H1 (cell line): Measurements from ENCODE around the gene SLC16A11. TPM values are rescaled to one million over a fixed set of nuclear protein-coding genes. Genes with fewer than 3 reads are reported as not detected.

Source experiments
- CTCF ChIA-PET: fragments of 300-600 bp; sonication (Branson Sonifier 250); formaldehyde crosslinking; loops from one replicate; lab custom pipeline; 2021; ENCODE audit not compliant: partially characterized antibody; lab: Charles Lee
- POLR2A ChIA-PET: fragments of 300-600 bp; sonication (Branson Sonifier 250); formaldehyde crosslinking; loops from one replicate; lab custom pipeline; 2021; ENCODE audit warnings: inconsistent platforms; ENCODE audit not compliant: partially characterized antibody; lab: Charles Lee
- DNase-seq, 2 experiments: peaks; one replicate each; pipeline versions ENCODE4 v3.0.0 to v3.0.0-alpha.2; 2010 to 2022; ENCODE audit warnings: low spot score in 2 of 2, low read depth in 1 of 2, mixed read lengths in 1 of 2
- FAIRE-seq: peaks from 2 replicates; lab custom pipeline; 2011; peaks lifted over from hg19 to GRCh38; lab: Jason Lieb, UNC
- H2AFZ ChIP-seq: 2 replicates; pipeline ENCODE4 v1.8.1; 2012; ENCODE audit warnings: low read length, inconsistent platforms
- H2AK5ac ChIP-seq: 2 replicates; pipeline ENCODE4 v1.6.1; 2013; ENCODE audit warnings: low read depth, low read length
- H2BK120ac ChIP-seq: replicated peaks from 2 replicates; pipeline ENCODE3; 2013; ENCODE audit warnings: low read depth, low read length, inconsistent platforms
- H2BK12ac ChIP-seq: 2 replicates; pipeline ENCODE4 v1.6.1; 2013; ENCODE audit warnings: low read depth, low read length
- H2BK15ac ChIP-seq: 2 replicates; pipeline ENCODE4 v1.6.1; 2013; ENCODE audit warnings: low read length
- H2BK20ac ChIP-seq: 2 replicates; pipeline ENCODE4 v1.6.1; 2013; ENCODE audit warnings: low read length
- H2BK5ac ChIP-seq: 2 replicates; pipeline ENCODE4 v1.6.1; 2013; ENCODE audit warnings: low read depth, low read length
- H3K14ac ChIP-seq: 2 replicates; pipeline ENCODE4 v1.6.1; 2013; ENCODE audit warnings: inconsistent platforms; ENCODE audit not compliant: insufficient read length
- H3K18ac ChIP-seq: 2 replicates; pipeline ENCODE4 v1.6.1; 2013; ENCODE audit warnings: low read length; ENCODE audit errors: extremely low read depth
- H3K23ac ChIP-seq: 2 replicates; pipeline ENCODE4 v1.6.1; 2013; ENCODE audit warnings: inconsistent platforms; ENCODE audit not compliant: insufficient read length
- H3K23me2 ChIP-seq: 2 replicates; pipeline ENCODE4 v1.6.1; 2013; ENCODE audit warnings: low read depth, low read length
- H3K27ac ChIP-seq: 2 replicates; pipeline ENCODE4 v1.6.1; 2011; ENCODE audit warnings: low read depth, low read length, inconsistent platforms
- H3K27me3 ChIP-seq, 4 experiments: replicated peaks in 1 of 4; 1 replicate in 1 of 4; 2 replicates in 3 of 4; pipeline versions ENCODE4 v1.6.1 to v1.8.1; 2011 to 2013; ENCODE audit warnings: low read length in 3 of 4, mild to moderate bottlenecking in 3 of 4, inconsistent platforms in 2 of 4, mixed read lengths in 2 of 4, moderate library complexity in 1 of 4; ENCODE audit not compliant: control insufficient read depth in 3 of 4, insufficient read depth in 3 of 4; ENCODE audit errors: extremely low read depth in 1 of 4
- H3K36me3 ChIP-seq, 4 experiments: 2 replicates each; pipeline versions ENCODE4 v1.6.1 to v1.8.1; 2011 to 2013; ENCODE audit warnings: mild to moderate bottlenecking in 4 of 4, low read length in 3 of 4, moderate library complexity in 2 of 4, control low read depth in 1 of 4, inconsistent platforms in 1 of 4; ENCODE audit not compliant: insufficient read depth in 4 of 4, control insufficient read depth in 2 of 4
- H3K4ac ChIP-seq: replicated peaks from 2 replicates; pipeline ENCODE3; 2013; ENCODE audit warnings: low read length, low read depth, mixed read lengths, inconsistent platforms; ENCODE audit not compliant: insufficient read length
- H3K4me1 ChIP-seq, 4 experiments: replicated peaks in 1 of 4; 1 replicate in 1 of 4; 2 replicates in 3 of 4; pipeline versions ENCODE4 v1.6.1 to v1.8.1; 2011 to 2013; ENCODE audit warnings: low read length in 3 of 4, inconsistent platforms in 2 of 4, mixed read lengths in 1 of 4; ENCODE audit not compliant: insufficient read depth in 4 of 4, control insufficient read depth in 3 of 4
- H3K4me2 ChIP-seq, 2 experiments: 2 replicates each; pipeline versions ENCODE4 v1.6.1 to v1.8.1; 2011 to 2013; ENCODE audit warnings: low read depth in 2 of 2, low read length in 2 of 2, control low read depth in 1 of 2, inconsistent platforms in 1 of 2, mild to moderate bottlenecking in 1 of 2; ENCODE audit not compliant: insufficient read depth in 1 of 2
- H3K4me3 ChIP-seq, 4 experiments: fragments of 200-600, 300-600 bp in 1 of 4; sonication (generic), shearing (Covaris generic), sonication (Bioruptor Twin) in 1 of 4; 2 replicates each; pipeline versions ENCODE4 v1.5.1 to v1.8.1; 2011 to 2016; ENCODE audit warnings: low read length in 4 of 4, low read depth in 3 of 4, control low read depth in 2 of 4, inconsistent platforms in 2 of 4, mild to moderate bottlenecking in 2 of 4, mixed read lengths in 1 of 4, moderate library complexity in 1 of 4; ENCODE audit not compliant: insufficient read depth in 2 of 4; ENCODE audit errors: extremely low read depth in 1 of 4
- H3K56ac ChIP-seq: replicated peaks from 2 replicates; pipeline ENCODE3; 2013; ENCODE audit warnings: low read depth, mild to moderate bottlenecking, mixed read lengths, low read length, inconsistent platforms; ENCODE audit not compliant: insufficient read length
- H3K79me1 ChIP-seq: 2 replicates; pipeline ENCODE4 v1.6.1; 2013; ENCODE audit warnings: low read depth, low read length, control low read depth
- H3K79me2 ChIP-seq, 2 experiments: 2 replicates each; pipeline versions ENCODE4 v1.6.1 to v1.8.1; 2012 to 2013; ENCODE audit warnings: low read length in 2 of 2, mild to moderate bottlenecking in 2 of 2, inconsistent platforms in 1 of 2; ENCODE audit not compliant: insufficient read depth in 2 of 2, control insufficient read depth in 1 of 2
- H3K9ac ChIP-seq, 4 experiments: replicated peaks in 1 of 4; 1 replicate in 1 of 4; 2 replicates in 3 of 4; pipeline versions ENCODE4 v1.6.1 to v1.8.1; 2011 to 2013; ENCODE audit warnings: low read depth in 3 of 4, low read length in 3 of 4, control low read depth in 2 of 4, mild to moderate bottlenecking in 2 of 4, moderate library complexity in 2 of 4, inconsistent platforms in 1 of 4; ENCODE audit errors: extremely low read depth in 1 of 4
- H3K9me3 ChIP-seq, 2 experiments: 2 replicates each; pipeline versions ENCODE4 v1.6.1 to v1.8.1; 2012 to 2013; ENCODE audit warnings: mild to moderate bottlenecking in 2 of 2, moderate library complexity in 2 of 2, control low read depth in 1 of 2, inconsistent platforms in 1 of 2, low read depth in 1 of 2, low read length in 1 of 2, mixed read lengths in 1 of 2; ENCODE audit not compliant: insufficient read depth in 2 of 2
- H4K20me1 ChIP-seq, 2 experiments: replicated peaks in 1 of 2; 2 replicates each; pipeline versions ENCODE3 to v1.8.1; 2011 to 2013; ENCODE audit warnings: inconsistent platforms in 2 of 2, low read length in 2 of 2, mild to moderate bottlenecking in 1 of 2; ENCODE audit not compliant: insufficient read depth in 2 of 2, control insufficient read depth in 1 of 2
- H4K5ac ChIP-seq: 2 replicates; pipeline ENCODE4 v1.6.1; 2013; ENCODE audit warnings: low read length, low read depth, mixed read lengths, inconsistent platforms; ENCODE audit not compliant: insufficient read length
- H4K8ac ChIP-seq: 2 replicates; pipeline ENCODE4 v1.8.0; 2013; ENCODE audit warnings: mild to moderate bottlenecking, moderate library complexity, low read length, inconsistent platforms; ENCODE audit not compliant: insufficient read depth; ENCODE audit errors: extremely low read depth
- H4K91ac ChIP-seq: replicated peaks from 2 replicates; pipeline ENCODE3; 2013; ENCODE audit warnings: low read length, mixed read lengths, inconsistent platforms; ENCODE audit not compliant: insufficient read length
- BACH1 ChIP-seq: IDR thresholded peaks from 2 replicates; pipeline ENCODE4 v1.6.1; 2012; ENCODE audit warnings: low read length, improper control_type of control experiment
- EGR1 ChIP-seq: IDR thresholded peaks from 2 replicates; pipeline ENCODE4 v1.6.1; 2011; ENCODE audit warnings: low read depth, low read length, borderline replicate concordance
- GTF2F1 ChIP-seq: IDR thresholded peaks from 2 replicates; pipeline ENCODE4 v1.6.1; 2012; ENCODE audit warnings: low read depth, low read length, improper control_type of control experiment, borderline replicate concordance
- HDAC2 ChIP-seq, 2 experiments: fragments of 300-600 bp in 1 of 2; sonication (generic) in 1 of 2; IDR thresholded peaks; 2 replicates each; pipeline ENCODE4 v1.6.1; 2011 to 2012; ENCODE audit warnings: low read depth in 2 of 2, low read length in 2 of 2, mild to moderate bottlenecking in 2 of 2, moderate library complexity in 2 of 2, borderline replicate concordance in 1 of 2, inconsistent platforms in 1 of 2
- HDAC6 ChIP-seq: IDR thresholded peaks from one replicate; pipeline ENCODE4 v1.7.1; 2012; ENCODE audit warnings: low read depth, mild to moderate bottlenecking, inconsistent platforms, low read length, moderate library complexity
- JUND ChIP-seq: IDR thresholded peaks from 2 replicates; pipeline ENCODE4 v1.6.1; 2011; ENCODE audit warnings: mild to moderate bottlenecking, improper control_type of control experiment, low read length
- MAFK ChIP-seq: IDR thresholded peaks from 2 replicates; pipeline ENCODE4 v1.6.1; 2012; ENCODE audit warnings: low read depth, mild to moderate bottlenecking, improper control_type of control experiment, low read length
- NRF1 ChIP-seq: IDR thresholded peaks from 2 replicates; pipeline ENCODE4 v1.6.1; 2011; ENCODE audit warnings: mild to moderate bottlenecking, low read depth, low read length, improper control_type of control experiment
- PHF8 ChIP-seq: fragments of 200-600 bp; sonication (generic); conservative IDR thresholded peaks from 2 replicates; pipeline ENCODE4 v1.7.1; 2012; ENCODE audit warnings: low read depth, mild to moderate bottlenecking, inconsistent platforms, low read length, moderate library complexity
- POLR2A ChIP-seq, 2 experiments: IDR thresholded peaks; 1 replicate in 1 of 2; 2 replicates in 1 of 2; pipeline ENCODE4 v1.6.1; 2011; ENCODE audit warnings: low read depth in 2 of 2, low read length in 2 of 2, mild to moderate bottlenecking in 2 of 2; ENCODE audit errors: control extremely low read depth in 1 of 2
- RBBP5 ChIP-seq: IDR thresholded peaks from 2 replicates; pipeline ENCODE4 v1.7.1; 2012; ENCODE audit warnings: low read depth, mild to moderate bottlenecking, inconsistent platforms, low read length, moderate library complexity, borderline replicate concordance
- SP1 ChIP-seq: IDR thresholded peaks from 2 replicates; pipeline ENCODE4 v1.6.1; 2011; ENCODE audit warnings: low read depth, low read length
- TAF1 ChIP-seq: IDR thresholded peaks from 2 replicates; pipeline ENCODE4 v1.6.1; 2011; ENCODE audit warnings: mild to moderate bottlenecking, low read depth, low read length
- TAF7 ChIP-seq: optimal IDR thresholded peaks from 2 replicates; pipeline ENCODE3; 2011; ENCODE audit warnings: low read depth, mild to moderate bottlenecking, inconsistent platforms, low read length, moderate library complexity, borderline replicate concordance
- WGBS, 2 experiments: shearing (Covaris generic) in 1 of 2; methylation state at CpG; one replicate each; pipeline versions ENCODE4 v1.1.6 to v1.1.7; 2013 to 2015; ENCODE audit warnings: low lambda C conversion rate in 2 of 2, mixed read lengths in 2 of 2, inconsistent platforms in 1 of 2, low coverage in 1 of 2, missing lambda C conversion rate in 1 of 2; ENCODE audit not compliant: insufficient replicate concordance in 2 of 2, insufficient coverage in 1 of 2, insufficient read length in 1 of 2; ENCODE audit errors: extremely low coverage in 1 of 2, missing lambda C conversion rate in 1 of 2; 5-methylcytosine and 5-hydroxymethylcytosine counted together
- polyA plus RNA-seq, 7 experiments: library from polyadenylated mRNA; depleted of rRNA in 3 of 7; stranded (reverse) in 5 of 7; unstranded in 2 of 7; fragments of >200 nt in 5 of 7; fragments of 200-250 nt in 2 of 7; gene quantifications; 1 replicate in 5 of 7; 2 replicates in 1 of 7; 4 replicates in 1 of 7; pipeline versions ENCODE4 v1.2.1 to v1.2.3, GENCODE V29; 2011 to 2013; ENCODE audit warnings: missing spikeins in 2 of 7, mixed read lengths in 2 of 7
- total RNA-seq: library from RNA; stranded (reverse); fragmentation: NEBNext Ultra II Directional; extraction: Animal tissue kit (Norgen Biotek cat#: 25700); gene quantifications from 2 replicates; pipeline ENCODE4 v1.2.1, GENCODE V29; 2021

SLC16A11 gene
- total and polyA plus RNA-seq, 2 of the 8 experiments (the other 6 are each of a cell fraction or from before 2014, with no cell fraction given) = 0.35 to 0.39 TPM

GRCh38 chr17:7060165-7060891 lies 16.4 kb upstream of the SLC16A11 start:
- Histone ChIP-seq H4K91ac (no peak overlapping the region), H3K9ac (no peak overlapping the region), H2BK15ac (no peak overlapping the region), H3K23ac (no peak overlapping the region), H2BK12ac (no peak overlapping the region), H3K23me2 (no peaks in the 10 kb centered on the region), H3K4ac (no peak overlapping the region), H2AFZ (no peak overlapping the region), H3K4me2 (no peak overlapping the region), H3K18ac (no peak overlapping the region), H3K27me3 (no peaks in the 10 kb centered on the region), H3K4me3 (no peak overlapping the region), H2BK120ac (no peak overlapping the region), H3K79me2 (no peaks in the 10 kb centered on the region), H3K27ac (no peak overlapping the region), H2BK5ac (no peak overlapping the region), H2BK20ac (no peak overlapping the region), H4K5ac (no peak overlapping the region), H3K14ac (no peak overlapping the region), H4K8ac (no peak overlapping the region), H3K9me3 (no peaks in the 10 kb centered on the region), H4K20me1 (no peaks in the 10 kb centered on the region), H3K79me1 (no peaks in the 10 kb centered on the region), H3K4me1 (no peaks in the 10 kb centered on the region; a peak in 1 of 7 replicates), H2AK5ac (no peak overlapping the region), H3K36me3 (no peaks in the 10 kb centered on the region), H3K56ac (no peak overlapping the region)
- DNase-seq = no peak
- WGBS, 2 experiments = 71% methylated on average over 6 of the region's 6 CpGs; no CpG with 5 or more reads in 1 of the 2 experiments
- POLR2A ChIA-PET = no interaction called here
- CTCF ChIA-PET = interaction anchor here (1.1 to 17.5 kb wide), 3 partner anchors 13 to 80 kb away, joined by 4 to 434 read pairs (median 4); no protein-coding TSS in a partner anchor
- FAIRE-seq = no peak
- TF ChIP-seq PHF8 (no peak), JUND (no peak), POLR2A (IDR thresholded peaks at IDR 0.05; ENCODE audit: control extremely low read depth in 1 of 2, low read depth in 2 of 2, low read length in 2 of 2) (no peak), NRF1 (no peak), TAF1 (no peak), GTF2F1 (no peak), SP1 (no peak), TAF7 (no peak), HDAC2 (IDR thresholded peaks at IDR 0.05; ENCODE audit: borderline replicate concordance in 1 of 2, low read depth in 2 of 2, low read length in 2 of 2) (no peak), HDAC6 (no peak), BACH1 (no peak), RBBP5 (no peak), MAFK (no peak), EGR1 (no peak)
